Spleen (tissue), 11 donors: ENCODE data around the gene COL23A1. TPM values are rescaled to one million over a fixed set of nuclear protein-coding genes. Genes with fewer than 3 reads are reported as not detected.

ENCODE experiments used
- DNase-seq: peaks from one replicate; pipeline ENCODE4 v3.0.0-alpha.2; 2020
- H3K27ac ChIP-seq, 8 donors: fragments of 200-600 bp; sonication (generic) in 7 of 8; 1 replicate in 4 of 8; 2 replicates in 4 of 8; pipeline versions ENCODE4 v1.5.0 to v1.8.0; 2016 to 2021; ENCODE audit warnings: inconsistent platforms in 4 of 8, mild to moderate bottlenecking in 4 of 8, moderate library complexity in 1 of 8
- H3K27me3 ChIP-seq, 7 donors: fragments of 200-600 bp; sonication (generic) in 6 of 7; replicated peaks in 1 of 7; 1 replicate in 4 of 7; 2 replicates in 3 of 7; pipeline versions ENCODE4 v1.5.0 to v1.8.0; 2016 to 2021; ENCODE audit warnings: inconsistent platforms in 3 of 7, mild to moderate bottlenecking in 1 of 7
- H3K36me3 ChIP-seq, 6 donors: fragments of 200-600 bp; sonication (generic) in 5 of 6; 1 replicate in 4 of 6; 2 replicates in 2 of 6; pipeline versions ENCODE4 v1.5.0 to v1.8.0; 2016 to 2021; ENCODE audit warnings: inconsistent platforms in 2 of 6
- H3K4me1 ChIP-seq, 6 donors: fragments of 200-600 bp; sonication (generic) in 5 of 6; 1 replicate in 3 of 6; 2 replicates in 3 of 6; pipeline versions ENCODE4 v1.5.0 to v1.8.0; 2016 to 2021; ENCODE audit warnings: inconsistent platforms in 3 of 6
- H3K4me3 ChIP-seq, 8 donors: fragments of 200-600 bp; sonication (generic) in 7 of 8; 1 replicate in 4 of 8; 2 replicates in 4 of 8; pipeline versions ENCODE4 v1.5.0 to v1.8.0; 2016 to 2021; ENCODE audit warnings: inconsistent platforms in 4 of 8, mild to moderate bottlenecking in 4 of 8, moderate library complexity in 2 of 8
- H3K9me3 ChIP-seq, 8 donors: fragments of 200-600 bp; sonication (generic) in 7 of 8; 1 replicate in 4 of 8; 2 replicates in 4 of 8; pipeline versions ENCODE4 v1.5.0 to v1.8.0; 2016 to 2021; ENCODE audit warnings: inconsistent platforms in 4 of 8
- CTCF ChIP-seq, 11 experiments: fragments of 200-600 bp in 7 of 11; fragments of 450-650 bp in 4 of 11; sonication (generic) in 4 of 11; IDR thresholded peaks in 8 of 11; conservative IDR thresholded peaks in 3 of 11; 1 replicate in 7 of 11; 2 replicates in 4 of 11; pipeline versions ENCODE4 v1.4.0 to v1.8.0; 2016 to 2021; ENCODE audit warnings: antibody characterized with exemption in 11 of 11, inconsistent platforms in 4 of 11, mild to moderate bottlenecking in 1 of 11
- POLR2A ChIP-seq, 3 donors: fragments of 450-650 bp; IDR thresholded peaks; one replicate each; pipeline ENCODE4 v1.5.1; 2017; ENCODE audit warnings: antibody characterized with exemption in 3 of 3, mild to moderate bottlenecking in 1 of 3
- POLR2AphosphoS5 ChIP-seq, 3 donors: sonication (generic); formaldehyde crosslinking; IDR thresholded peaks; one replicate each; pipeline ENCODE4 v1.5.1; 2017; ENCODE audit warnings: antibody characterized with exemption in 3 of 3
- WGBS, 5 donors: extraction: QIAGEN DNeasy Blood & Tissue Kit in 3 of 5; methylation state at CpG; one replicate each; pipeline versions ENCODE4 v1.1.5 to v1.1.7; 2013 to 2018; 5-methylcytosine and 5-hydroxymethylcytosine counted together
- intact Hi-C: fragments of 100-400 bp; cut with DNase I; formaldehyde crosslinking; loops from one replicate; pipeline ENCODE4 v1.15.0; 2023; ENCODE audit warnings: low total_unique reads
- polyA plus RNA-seq, 3 donors: library from polyadenylated mRNA; stranded (reverse); fragments of 200-250 nt; gene quantifications; one replicate each; pipeline ENCODE4 v1.2.1, GENCODE V29; 2013
- total RNA-seq, 7 donors: library from RNA; depleted of rRNA in 3 of 7; stranded (reverse); fragments of >200 nt in 3 of 7; fragmentation: NEBNext Ultra II Directional in 4 of 7; extraction: Animal tissue kit (Norgen Biotek cat#: 25700) in 4 of 7; gene quantifications; one replicate each; pipeline versions ENCODE4 v1.1.0 to v1.2.1, GENCODE V29; 2016 to 2021
- donor health status: healthy with polysubstance abuse.
- donor health status: DM: no; HTN: no; CAD: no; lungs with moderate emphysema.
- donor health status: DM: no; HTN: no; CAD: no.
- donor health status: Bipolar disorder and iron deficiency.
- donor health status: healthy.
- donor health status: DM: no; HTN: no; CAD: no.
- donor health status: DM: yes; HTN: yes; CAD: no.

The COL23A1 gene
- total and polyA plus RNA-seq, 10 donors: 0.63 to 3.8 (median 1.9) TPM

- no peak for DNase-seq
- intact Hi-C loops: loop anchor here (10.0 kb wide), 1 partner anchor 311 kb away; no protein-coding TSS in a partner anchor
- Histone ChIP-seq H3K27me3 (peaks cover 0 to 10% (median 0%) of the 10 kb centered on the region in 7 donors), H3K27ac (no peak overlapping the region), H3K4me1 (no peaks in the 10 kb centered on the region), H3K9me3 (peaks cover 0 to 8% (median 0%) of the 10 kb centered on the region in 8 donors), H3K4me3 (no peak overlapping the region), H3K36me3 (no peaks in the 10 kb centered on the region)
- TF ChIP-seq POLR2AphosphoS5 (IDR thresholded peaks at IDR 0.05) (no peak), CTCF (IDR thresholded peaks at IDR 0.05 in 8 of 11, conservative IDR thresholded peaks at IDR 0.05 in 3 of 11) (no peak), POLR2A (IDR thresholded peaks at IDR 0.05) (no peak)
- WGBS, 5 donors: 71 to 85% (median 84%) methylated on average over 9 to 14 of the region's 14 CpGs
These were observed 316.3 kb downstream of the COL23A1 start for GRCh38 chr5:178273665-178274541.

DNA sequence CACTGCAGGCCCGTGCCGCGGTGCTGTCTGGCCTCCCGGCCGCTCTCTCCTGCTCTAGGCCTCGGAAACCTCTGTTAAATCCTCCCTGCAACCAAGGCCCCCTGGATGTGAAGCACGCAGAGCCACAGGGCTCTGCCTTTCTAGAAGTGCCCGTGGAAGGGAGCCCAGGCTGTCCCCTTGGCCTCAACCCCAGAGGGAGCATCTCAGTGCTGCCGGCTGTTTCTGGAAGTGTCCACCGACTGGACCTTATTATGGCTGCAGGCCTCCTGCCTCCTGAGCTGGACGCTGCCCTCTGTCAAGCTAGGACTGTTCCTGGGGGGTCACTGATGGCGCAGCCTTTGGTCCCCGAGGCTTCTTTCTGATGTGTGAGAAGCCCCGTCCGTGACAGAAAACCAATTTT lies 317.2 kb downstream of the COL23A1 start:
- WGBS, 5 donors: 81 to 95% (median 92%) methylated on average over 12 to 15 of the region's 15 CpGs
- Histone ChIP-seq H3K4me3 (no peak overlapping the region), H3K9me3 (peaks cover 0 to 8% (median 0%) of the 10 kb centered on the region in 8 donors), H3K27ac (no peak overlapping the region), H3K4me1 (no peaks in the 10 kb centered on the region), H3K27me3 (peaks cover 0 to 3% (median 0%) of the 10 kb centered on the region in 7 donors), H3K36me3 (no peaks in the 10 kb centered on the region)
- DNase-seq: no peak
- intact Hi-C loops: loop anchor here (10.0 kb wide), 1 partner anchor 312 kb away; no protein-coding TSS in a partner anchor
- TF ChIP-seq CTCF (IDR thresholded peaks at IDR 0.05 in 8 of 11, conservative IDR thresholded peaks at IDR 0.05 in 3 of 11): no peak
- no peak for TF ChIP-seq POLR2AphosphoS5 (IDR thresholded peaks at IDR 0.05)
- no peak for TF ChIP-seq POLR2A (IDR thresholded peaks at IDR 0.05)

DNA sequence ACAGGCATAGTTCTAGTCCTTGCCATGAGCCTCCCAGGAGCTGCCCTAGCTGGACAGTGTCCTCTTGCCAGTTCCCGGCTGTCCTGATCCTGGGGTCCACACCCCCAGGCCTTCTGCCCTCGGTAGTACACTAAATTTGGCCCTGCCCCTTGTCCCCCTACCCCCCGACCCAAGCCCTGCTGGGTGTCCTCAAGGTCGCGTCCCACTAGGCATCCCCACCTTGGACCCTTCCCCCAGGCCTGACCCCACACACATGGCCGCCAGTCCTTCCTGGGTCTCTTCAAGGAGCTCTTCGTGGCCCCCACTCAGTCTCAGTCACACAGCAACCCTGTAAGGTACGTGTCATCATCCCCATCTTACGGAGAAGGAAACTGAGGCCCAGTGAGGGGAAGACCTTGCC lies 317.6 kb downstream of the COL23A1 start:
- no peak for DNase-seq
- Histone ChIP-seq H3K36me3 (no peaks in the 10 kb centered on the region), H3K27me3 (peaks cover 0 to 3% (median 0%) of the 10 kb centered on the region in 7 donors), H3K4me3 (no peak overlapping the region), H3K4me1 (no peaks in the 10 kb centered on the region), H3K9me3 (peaks cover 0 to 8% (median 0%) of the 10 kb centered on the region in 8 donors), H3K27ac (no peak overlapping the region)
- intact Hi-C loops: loop anchor here (10.0 kb wide), 1 partner anchor 312 kb away; no protein-coding TSS in a partner anchor
- TF ChIP-seq CTCF (IDR thresholded peaks at IDR 0.05 in 8 of 11, conservative IDR thresholded peaks at IDR 0.05 in 3 of 11): no peak
- no peak for TF ChIP-seq POLR2A (IDR thresholded peaks at IDR 0.05)
- no peak for TF ChIP-seq POLR2AphosphoS5 (IDR thresholded peaks at IDR 0.05)
- 87 to 98% (median 93%) methylated on average over 5 to 9 of the region's 9 CpGs for WGBS, 5 donors
